ENCODE results near the gene SNAI3.

SNAI3 gene

DNA sequence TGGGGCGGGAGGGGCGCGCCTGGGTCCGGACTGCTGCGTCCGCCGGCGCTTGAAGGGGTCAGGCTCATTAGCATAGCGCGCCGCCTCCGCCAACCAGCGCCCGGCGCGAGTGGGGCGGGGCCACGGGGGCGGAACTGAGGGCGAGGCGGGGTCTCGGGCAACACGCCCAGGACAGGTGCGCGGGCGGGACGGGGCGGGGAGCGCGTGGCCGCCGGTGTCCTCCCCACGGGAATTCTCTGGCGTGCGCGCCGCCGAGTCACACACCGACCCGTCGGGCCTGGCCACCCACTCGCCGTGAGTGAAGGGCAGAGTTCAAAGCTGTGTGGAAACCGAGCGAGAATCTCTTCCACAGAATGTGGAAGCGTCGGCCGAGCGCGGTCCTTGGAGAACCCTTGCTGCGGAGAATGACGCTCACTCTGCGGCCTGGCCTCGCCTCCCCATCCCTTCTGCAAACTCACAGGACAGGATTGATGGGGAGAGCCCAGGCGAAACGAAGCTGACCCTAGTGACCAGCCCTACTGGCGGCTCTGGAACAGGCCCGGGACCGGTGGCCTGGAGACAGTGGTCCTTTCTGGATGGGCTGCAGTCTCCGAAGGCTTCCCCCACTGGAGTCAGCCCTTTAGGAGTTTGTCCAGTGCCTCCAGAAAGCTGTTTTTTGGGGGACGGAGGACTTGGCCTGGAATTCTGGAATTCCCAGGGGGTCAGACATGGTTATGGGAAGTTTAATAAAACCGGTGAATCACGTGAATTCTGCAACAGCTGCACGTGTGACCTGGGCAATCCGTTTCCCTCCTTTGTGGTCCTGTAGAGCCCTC, at the start of gene SNAI3:
Gene SNAI3 (minus strand): TSS at position 69 of the 815 bp plus-strand sequence. CDS start 101 bp downstream, outside the sequence.
- DNase-seq, result no peak

DNA sequence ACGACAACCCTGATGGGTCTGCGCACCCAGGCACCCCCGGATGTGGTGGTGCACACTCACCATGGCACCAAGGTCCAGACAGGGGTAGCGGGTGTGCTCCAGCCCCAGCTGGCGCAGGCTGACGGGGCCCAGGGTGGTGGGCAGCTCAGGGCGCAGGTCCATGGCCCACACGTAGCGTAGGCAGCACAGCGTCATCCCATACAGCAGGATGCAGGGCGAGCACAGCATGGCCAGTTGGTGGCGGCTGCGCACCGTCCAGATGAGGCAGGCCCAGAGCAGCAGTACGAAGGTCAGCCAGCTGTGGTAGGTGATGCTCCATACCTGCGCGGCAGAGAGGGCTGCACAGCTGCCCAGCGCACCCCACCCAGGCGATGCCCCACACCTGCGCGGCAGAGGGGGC, 49.8 kb upstream of the SNAI3 start:
- DNase-seq, result no peak

DNA sequence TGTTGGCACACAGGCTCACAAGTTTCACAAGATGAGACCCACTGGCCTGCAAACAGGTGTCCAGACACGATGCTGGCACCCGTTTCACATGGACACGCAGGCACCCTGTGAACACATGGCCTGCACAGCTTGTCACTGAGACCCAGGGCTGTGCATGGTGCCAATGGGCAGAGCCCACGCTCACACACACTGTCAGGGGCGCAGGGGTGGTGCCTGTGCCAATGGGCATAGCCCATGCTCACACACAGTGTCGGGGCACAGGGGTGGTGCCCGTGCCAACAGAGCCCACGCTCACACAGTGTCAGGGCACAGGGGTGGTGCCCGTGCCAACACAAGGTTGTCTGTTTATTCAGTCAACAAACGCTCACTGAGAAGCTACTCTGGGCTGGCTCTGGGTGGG, 49.3 kb upstream of the SNAI3 start:
- no peak for DNase-seq

DNA sequence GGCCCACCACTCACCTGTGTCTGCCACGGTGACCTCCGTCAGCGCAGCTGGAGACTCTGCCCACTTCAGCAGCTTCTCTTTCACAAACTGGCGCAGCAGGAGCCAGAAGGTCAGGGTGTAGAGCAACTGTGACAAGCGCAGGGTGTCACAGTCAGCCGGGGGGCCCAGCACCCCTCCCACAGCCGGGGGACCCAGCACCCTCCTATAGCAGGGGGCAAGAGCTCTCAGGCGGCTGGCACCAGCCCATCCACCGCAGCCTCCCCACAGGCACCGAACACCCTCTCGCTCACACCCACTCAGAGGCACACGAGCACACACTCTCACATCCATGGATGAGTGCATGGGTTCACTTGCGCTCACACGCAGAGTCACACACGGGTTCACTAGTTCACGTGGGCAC, 48.8 kb upstream of the SNAI3 start:
- no peak for DNase-seq

DNA sequence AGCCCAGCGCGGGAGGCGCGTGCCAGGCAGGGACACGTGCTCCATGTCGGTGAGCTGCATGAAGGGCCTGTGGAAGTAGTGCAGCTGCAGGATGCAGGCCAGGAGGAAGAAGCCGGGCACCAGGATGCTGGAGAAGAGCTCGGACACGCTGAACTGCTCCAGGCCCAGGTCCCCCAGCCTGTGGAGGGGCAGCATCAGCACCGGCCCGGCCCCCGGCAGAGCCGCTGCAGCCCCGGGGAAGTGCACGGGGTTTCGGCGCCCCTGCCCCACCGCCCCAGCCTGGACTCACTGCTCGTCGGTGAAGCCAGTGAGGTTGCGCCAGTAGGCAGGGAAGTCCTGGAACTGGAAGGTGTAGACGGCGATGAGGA, 48.0 kb upstream of the SNAI3 start:
- no peak for DNase-seq

DNA sequence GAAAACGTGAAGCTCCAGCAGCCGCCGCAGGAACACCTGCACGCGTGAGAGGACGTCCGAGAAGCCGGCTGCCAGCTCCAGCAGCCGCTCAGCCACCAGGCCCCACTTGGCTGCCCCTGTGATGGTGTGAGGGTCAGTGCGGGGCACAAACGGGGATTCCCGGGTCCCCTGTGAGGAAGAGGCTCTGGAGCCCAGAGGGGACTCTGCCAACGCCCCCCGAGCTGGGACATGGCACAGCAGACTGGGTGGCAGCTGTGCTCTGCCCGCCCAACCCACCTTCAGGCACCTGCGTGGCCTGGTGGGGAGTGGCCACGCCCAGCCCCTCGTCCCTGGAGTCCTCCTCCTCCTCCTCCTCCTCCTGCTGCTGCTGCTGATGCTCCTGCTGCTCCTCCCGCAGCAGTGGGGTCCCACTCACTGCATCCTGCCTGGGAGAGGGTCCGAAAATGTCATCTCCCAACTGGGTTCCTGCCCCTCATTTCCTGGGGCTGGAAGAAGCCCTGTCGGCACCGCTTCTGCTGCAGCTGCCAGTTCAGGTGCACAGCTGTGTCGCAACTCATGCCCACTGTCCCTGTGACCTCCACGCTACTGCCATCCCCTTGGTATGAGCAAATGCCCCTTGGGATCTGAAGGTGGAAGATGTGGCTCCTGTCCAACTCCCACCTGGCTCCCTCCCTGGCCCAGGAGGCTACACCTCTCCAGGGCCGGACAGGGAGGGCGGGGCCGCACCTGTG, 47.5 kb upstream of the SNAI3 start:
- no peak for DNase-seq

DNA sequence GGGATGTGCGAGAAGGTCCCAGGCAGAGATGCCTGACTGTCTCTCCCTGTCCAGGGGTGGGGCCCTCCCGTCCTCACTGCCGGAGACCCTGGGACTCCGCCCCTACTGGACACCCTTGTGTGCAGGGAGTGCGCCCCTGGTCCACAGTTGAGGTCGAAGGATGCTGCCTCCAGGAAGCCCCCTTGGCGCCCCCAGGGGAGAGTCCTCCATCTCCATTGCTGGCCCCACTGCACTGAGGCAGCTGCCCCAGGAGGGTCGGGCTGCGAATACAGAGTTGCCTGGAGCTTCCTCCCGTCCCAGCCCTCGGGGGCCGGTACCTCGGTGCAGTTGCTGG, 46.6 kb upstream of the SNAI3 start:
- no peak for DNase-seq

DNA sequence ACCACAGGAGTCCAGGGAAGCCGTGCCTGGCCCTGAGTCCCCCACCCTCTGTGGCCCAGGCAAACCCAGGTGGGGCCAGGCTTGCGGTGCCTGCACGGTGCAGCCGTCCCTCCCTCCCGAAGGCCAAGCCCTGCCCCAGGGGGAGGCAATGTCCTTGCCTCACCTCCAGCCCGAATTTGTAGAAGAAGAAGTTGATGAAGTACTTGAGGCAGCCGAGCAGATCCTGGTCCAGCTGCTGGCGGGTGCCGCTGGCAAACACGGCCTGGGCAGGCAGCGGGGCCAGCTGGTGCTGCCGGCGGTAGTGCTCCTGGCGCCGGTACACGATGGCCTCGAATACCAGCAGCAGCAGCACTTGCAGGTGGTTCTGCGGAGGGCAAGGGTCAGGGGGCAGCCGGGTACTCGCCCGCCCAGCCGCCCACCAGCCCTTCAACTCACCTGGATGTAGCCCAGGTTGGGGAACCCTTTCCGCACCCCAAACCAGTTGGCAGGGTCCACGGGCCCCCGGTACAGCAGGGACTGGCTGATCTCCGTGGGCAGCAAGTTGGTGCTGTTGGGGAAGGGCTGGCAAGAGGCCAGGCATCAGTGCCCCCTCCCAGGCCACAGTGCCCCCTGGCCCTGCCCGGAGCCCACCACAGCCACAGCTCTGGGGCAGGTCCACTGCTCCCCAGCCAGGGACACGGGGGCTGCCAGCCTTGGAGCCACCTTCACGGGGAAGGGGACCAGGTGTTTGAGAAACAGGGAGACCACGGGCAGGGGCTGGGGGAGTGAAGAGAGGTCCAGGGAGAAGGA, 46.1 kb upstream of the SNAI3 start:
- DNase-seq, result peak; percentile 27

DNA sequence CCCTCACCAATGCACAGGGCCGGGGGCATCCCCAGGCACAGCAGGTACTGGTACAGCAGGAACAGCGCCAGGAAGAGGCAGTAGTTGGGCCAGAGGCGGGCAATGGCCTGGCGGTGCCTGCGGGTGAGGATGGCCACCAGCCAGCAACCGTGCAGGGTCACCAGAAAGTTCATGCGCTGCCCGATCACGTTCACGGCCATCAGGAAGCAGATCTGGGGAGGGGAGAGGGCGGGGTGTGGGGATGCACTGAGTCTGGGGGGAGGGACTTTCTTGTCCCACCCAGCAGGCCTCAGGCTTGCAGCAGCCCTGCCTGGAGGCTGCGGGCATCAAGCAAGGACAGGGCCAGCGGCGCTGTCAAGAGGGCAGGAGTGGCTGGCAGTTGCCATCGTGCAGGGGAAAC, 45.4 kb upstream of the SNAI3 start:
- no peak for DNase-seq

DNA sequence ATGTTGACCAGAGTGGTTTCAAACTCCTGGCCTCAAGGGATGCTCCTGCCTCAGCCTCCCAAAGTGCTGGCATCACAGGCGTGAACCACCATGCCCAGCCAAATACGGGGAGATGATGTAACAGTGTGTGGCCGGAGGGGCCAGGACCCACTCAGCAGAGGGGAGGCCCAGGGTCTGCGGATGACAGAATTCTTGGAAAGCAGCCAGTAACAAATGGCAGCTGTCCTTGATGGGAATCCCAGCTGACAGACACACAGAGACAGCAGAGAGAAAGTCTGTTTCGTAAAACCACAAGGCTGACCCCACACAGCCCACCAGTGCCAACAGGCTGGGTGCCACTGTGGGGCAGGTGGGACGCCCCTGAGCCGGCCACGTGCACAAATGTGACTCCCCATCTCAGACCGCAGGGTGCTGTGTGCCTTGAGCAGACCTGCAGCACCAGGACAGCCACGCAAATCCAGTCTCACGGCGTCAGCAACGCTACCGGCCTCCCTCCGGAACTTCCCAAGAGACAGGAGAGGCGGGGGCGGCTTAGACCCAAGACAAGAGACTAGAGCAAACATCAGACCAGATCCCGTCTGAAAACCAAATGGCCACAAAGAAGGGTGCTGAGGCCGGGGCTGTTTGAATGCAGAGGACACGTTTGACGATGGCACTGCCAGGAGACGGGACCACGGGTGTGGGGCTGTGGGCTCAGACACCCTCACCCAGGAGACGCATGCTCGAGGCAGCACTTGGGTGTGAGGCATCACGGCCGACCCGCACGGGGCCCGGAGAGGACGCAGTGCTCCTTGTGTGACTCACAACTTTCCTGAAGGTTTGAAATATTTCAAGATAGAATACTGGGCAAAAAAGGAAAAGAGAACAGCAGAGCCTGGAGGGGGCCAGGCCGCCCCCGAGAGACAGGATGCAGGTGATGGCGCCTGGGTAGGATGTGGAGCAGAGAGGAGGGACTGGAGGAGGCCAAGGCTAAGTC, 44.6 kb upstream of the SNAI3 start:
- no peak for DNase-seq

DNA sequence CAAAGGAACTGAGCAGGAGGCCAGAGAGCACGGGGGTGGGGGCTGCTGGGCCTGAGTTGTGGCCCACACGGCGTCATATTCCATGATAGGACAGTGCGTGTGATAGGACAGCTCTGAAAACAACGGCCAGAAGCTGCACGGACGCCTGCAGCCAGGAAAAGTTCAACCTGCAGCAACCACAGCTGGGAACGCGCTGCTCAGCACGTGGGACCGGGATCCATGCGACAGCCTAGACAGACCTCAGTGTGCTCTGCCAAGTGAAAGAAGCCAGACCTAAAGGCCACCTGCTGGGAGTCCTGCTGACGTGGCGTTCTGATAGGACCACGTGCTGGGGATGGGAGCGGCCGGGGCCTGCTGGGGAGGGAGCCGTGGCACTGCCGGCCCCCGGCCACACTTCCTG, 41.6 kb upstream of the SNAI3 start:
- no peak for DNase-seq

DNA sequence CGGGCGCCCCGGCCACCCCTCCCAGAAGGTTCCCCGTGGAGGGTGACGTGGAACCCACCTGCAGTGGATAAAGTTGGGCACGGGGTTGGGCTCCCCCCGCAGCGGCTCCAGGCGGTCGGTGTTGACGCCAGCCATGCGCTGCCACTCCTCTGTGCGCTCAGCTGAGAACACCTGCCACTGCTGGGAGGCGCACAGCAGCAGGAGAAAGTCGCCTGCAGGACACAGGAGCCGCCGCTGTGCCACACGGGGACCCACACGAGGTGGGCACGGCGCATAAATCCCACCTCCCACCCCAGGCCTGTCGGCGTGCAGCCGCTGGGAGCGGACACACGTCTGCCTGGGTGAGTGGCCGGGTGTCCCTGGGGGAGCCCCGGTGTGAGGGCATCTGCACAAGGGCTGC, 40.7 kb upstream of the SNAI3 start:
- DNase-seq, result no peak

DNA sequence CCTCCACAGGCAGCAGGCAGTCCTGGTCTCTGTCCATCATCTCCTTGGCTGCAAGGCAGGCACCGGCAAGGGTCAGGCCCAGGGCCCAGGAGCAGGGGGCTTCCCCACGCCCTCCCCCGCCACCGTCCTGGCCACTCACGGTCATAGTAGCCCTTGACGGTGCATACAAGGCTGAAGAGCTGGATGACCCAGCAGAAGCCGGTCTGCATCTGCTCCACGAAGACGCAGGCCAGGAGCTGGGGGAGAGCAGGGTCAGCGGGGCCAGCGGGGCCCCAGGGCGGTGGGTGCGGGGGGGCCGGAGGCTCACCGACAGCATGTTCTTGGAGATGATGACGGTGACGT, 40.1 kb upstream of the SNAI3 start:
- DNase-seq, result no peak

DNA sequence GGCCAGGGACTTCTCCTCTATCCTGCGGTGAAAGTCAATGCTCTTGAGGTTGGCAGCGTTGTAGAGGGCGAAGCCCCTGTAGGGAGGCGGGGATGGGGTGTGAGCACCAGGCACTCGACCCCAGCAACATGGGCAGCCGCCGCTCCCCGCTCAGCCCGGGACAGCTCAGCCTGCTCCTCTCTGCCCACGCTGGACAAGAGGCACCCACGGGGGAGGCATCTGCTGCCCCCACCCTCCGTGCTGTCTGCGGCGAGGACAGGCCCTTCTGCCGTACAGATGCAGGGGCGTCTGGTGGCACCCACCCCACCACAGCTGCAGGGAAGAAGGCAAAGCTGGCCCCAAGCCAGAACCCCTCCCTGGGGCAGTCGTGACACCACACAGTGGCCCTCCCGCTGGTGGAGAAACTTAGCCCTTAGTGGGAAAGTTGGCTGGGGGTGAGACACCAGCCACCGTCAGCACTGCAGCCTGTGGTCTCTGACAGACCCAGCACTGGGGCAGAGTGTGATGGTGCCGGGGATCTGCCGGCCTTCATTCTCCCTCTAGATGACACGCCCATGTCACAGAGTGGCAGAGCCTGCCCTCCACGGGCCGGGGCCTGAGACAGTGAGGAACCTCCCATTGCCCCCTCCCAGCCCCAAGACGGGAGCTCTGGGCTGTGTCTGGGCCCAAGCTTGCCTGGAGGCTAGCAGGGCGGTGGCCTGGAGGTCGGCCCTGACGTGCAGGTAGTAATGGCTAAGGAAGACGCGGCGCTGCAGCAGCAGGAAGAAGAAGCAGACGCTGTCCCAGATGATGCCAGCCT, 39.5 kb upstream of the SNAI3 start:
- no peak for DNase-seq

DNA sequence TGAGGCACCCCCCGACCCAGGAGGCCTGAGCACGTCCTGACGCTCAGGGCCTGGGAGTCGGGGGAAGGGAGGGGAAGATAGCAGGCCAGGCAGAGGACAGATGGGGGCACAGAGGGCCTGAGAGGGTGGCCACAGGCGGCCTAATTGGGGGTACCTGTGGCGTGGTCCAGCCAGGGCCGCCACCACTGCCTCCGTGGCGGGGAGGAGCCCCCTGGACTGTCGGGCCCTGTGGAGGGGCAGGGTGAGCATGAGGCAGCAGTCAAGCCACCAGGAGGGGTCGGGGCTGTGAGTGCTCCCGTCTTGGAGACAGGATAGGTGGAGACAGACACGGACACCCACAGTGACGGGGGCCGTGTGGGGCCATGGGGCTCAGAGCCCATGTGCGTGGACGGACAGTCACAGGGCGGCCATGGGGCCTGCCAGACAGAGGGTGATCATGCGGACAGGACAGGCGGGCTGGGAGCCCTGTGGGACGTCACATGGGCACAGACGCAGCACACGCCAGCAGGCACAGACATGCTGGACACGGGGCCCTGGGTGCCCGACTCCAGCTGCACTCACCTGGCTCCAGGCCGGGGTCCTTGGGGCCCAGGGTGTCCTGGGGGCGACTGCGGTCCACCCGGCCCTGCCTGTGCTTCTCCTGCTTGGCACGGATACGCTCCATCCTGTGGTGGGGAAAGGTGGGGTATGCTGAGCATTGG, 38.7 kb upstream of the SNAI3 start:
- no peak for DNase-seq

DNA sequence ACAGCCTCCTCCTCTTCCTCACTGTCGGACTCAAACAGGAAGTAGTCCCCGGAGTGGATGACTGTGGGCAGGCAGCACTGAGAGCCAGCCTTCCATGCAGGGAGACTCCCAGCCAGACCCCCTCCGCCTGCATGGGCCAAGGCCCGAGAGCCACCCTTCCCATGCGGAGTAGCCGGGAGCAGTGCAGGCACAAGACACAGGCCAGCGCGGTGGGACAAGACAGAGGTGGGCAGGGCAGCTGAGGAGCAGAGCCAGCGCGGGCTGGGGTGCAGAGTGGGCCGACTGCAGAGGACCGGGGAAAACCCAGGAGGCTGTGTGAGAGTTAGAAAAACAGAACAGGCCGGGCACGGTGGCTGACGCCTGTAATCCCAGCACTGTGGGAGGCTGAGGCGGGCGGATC, 37.6 kb upstream of the SNAI3 start:
- DNase-seq, result no peak

DNA sequence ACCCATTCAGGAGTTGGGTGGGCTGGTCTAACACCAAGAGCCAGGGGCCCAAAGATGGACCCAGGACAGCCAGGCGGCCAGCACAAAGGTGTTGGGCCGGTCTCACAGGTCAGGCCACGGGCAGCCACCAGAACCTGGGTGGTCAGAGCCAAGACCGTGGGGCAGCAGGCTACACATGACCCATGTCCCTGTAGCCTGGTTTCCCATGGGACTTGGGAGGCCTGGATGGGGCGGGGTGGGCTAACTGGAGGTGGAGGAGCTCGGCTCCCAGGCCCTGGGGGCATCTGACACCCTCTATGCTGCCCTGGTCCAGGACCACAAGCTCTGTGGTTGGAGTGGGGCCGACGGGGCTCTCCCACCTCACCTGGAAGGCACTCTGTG, 37.2 kb upstream of the SNAI3 start:
- DNase-seq, result no peak

DNA sequence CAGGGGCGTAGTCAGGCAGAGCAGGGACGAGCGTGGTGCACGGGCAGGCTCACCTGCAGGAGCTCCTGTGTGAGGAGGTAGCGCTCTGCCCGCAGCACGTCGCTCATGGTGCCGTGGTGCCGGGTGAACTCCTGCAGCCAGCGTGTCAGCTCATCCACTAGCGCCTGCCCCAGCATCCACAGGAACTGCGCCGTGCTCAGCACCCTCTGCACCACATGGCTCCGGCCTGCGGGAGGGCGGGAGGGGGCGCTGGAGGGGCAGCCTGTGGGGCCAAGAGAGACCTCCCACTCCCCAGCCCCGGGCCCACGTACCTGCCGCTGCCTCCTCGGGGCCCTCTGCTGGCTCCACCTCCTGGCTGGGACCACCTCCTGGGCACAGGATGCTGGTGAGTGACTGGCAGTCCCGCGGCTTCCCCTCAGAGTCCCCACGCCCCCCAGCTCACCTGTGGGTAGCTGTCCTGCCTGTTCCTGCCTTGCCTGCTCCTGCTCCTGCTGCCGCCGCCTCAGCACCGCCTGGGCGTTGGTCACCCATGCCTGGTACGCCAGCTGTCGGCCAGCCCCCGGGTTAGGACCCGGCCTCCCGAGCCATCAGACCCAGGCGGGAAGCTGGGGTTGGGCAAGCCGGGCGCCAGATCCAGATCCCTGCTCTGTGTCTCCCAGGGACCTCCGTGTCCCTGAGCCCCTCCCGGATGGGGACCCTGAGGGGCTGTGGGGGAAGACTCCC, 36.6 kb upstream of the SNAI3 start:
- DNase-seq, result no peak

DNA sequence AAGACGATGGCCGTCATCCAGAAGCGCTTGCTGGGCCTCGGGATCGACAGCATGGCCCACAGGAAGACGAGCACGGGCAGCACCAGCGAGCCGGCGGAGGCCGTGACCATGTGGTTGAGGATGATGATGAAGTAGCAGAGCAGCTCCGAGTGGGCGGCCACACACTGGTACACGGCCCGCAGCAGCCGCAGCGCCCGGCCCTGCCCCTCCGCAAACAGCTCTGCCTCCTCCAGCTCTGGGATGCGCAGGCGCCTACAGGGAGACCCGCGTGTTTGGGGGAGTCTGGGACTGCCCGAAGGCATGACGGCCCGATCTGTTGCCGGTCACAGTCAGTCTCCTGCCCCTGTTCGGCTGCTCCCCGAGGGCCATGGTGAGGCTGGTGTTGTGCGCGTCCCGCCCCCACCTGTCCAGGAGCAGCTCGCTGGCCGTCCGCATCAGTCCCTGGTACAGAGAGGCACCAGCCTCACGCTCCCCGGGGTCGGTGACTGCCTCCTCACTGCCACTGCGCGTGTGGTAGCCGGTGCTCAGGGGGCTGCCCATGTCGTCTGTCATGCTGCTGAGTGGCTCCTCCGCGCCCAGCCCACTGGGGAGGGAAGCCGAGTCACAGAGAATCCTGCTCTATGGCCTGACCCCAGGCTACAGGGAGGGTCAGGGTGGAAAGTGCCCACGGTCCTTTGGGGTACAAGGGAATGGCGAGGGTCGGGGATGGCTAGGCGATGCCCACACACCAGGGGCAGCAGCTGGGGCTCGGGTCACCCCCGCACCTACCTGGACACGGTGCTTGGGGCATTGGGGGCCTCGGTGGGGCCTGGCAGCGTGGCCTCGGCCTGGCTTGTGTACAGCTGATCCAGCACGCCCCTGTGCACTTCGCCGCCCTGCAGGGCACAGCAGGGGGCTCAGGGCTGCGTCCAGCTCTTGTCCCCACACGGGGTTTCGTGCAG, 35.8 kb upstream of the SNAI3 start:
- DNase-seq, result no peak
